ENCODE results near the gene AJM1.
"Not testable (repeated sequence)": the region's sequence is repeated elsewhere in the genome, so short reads cannot be mapped to it uniquely, and the experiment has no call there.

Gene AJM1

GRCh38 chr9:136799854-136800657, 42.2 kb upstream of the AJM1 start:
- TF ChIP-seq POLR2AphosphoS5 (IDR thresholded peaks at IDR 0.05; ENCODE audit: low read depth) (peak; percentile 76), CTCF (IDR thresholded peaks at IDR 0.05; ENCODE audit: insufficient read depth, low read length) (no peak)
- Histone ChIP-seq H3K27ac (replicated peaks) (no peak overlapping the region), H3K27me3 (ENCODE audit: insufficient read depth, poor library complexity, severe bottlenecking) (peaks cover 16% of the 10 kb centered on the region), H3K4me3 (replicated peaks; ENCODE audit: insufficient read depth, low read length) (peak overlapping the region; percentile 37)
- peak; percentile 71 to 82 for DNase-seq (ENCODE audit: low read depth in 1 of 2, low spot score in 1 of 2)

- DNase-seq (ENCODE audit: low read depth in 1 of 2, low spot score in 1 of 2), result no peak
- Histone ChIP-seq H3K27me3 (ENCODE audit: insufficient read depth, poor library complexity, severe bottlenecking) (peaks cover 16% of the 10 kb centered on the region), H3K4me3 (replicated peaks; ENCODE audit: insufficient read depth, low read length) (no peak overlapping the region), H3K27ac (replicated peaks) (no peak overlapping the region)
- TF ChIP-seq SPI1 (IDR thresholded peaks at IDR 0.05; ENCODE audit: borderline replicate concordance, low read depth) (no peak), POLR2AphosphoS5 (IDR thresholded peaks at IDR 0.05; ENCODE audit: low read depth) (no peak), REST (IDR thresholded peaks at IDR 0.05; ENCODE audit: insufficient replicate concordance, low read depth) (no peak), CTCF (IDR thresholded peaks at IDR 0.05; ENCODE audit: insufficient read depth, low read length) (no peak), GABPA (IDR thresholded peaks at IDR 0.05; ENCODE audit: low read depth) (no peak)
These were observed 40.0 kb upstream of the AJM1 start for GRCh38 chr9:136802321-136802720.

GRCh38 chr9:136803009-136803550, 39.2 kb upstream of the AJM1 start:
- H3K27me3 ChIP-seq (ENCODE audit: insufficient read depth, poor library complexity, severe bottlenecking), result peaks cover 16% of the 10 kb centered on the region
- not testable (repeated sequence) for DNase-seq (ENCODE audit: low read depth in 1 of 2, low spot score in 1 of 2); H3K4me3 ChIP-seq (replicated peaks; ENCODE audit: insufficient read depth, low read length); H3K27ac ChIP-seq (replicated peaks)

GRCh38 chr9:136803551-136804508, 38.4 kb upstream of the AJM1 start:
- H3K27me3 ChIP-seq (ENCODE audit: insufficient read depth, poor library complexity, severe bottlenecking), result peaks cover 12% of the 10 kb centered on the region
- H3K27ac ChIP-seq (replicated peaks), result no peak overlapping the region
- no peak overlapping the region for H3K4me3 ChIP-seq (replicated peaks; ENCODE audit: insufficient read depth, low read length)
- TF ChIP-seq CTCF (IDR thresholded peaks at IDR 0.05; ENCODE audit: insufficient read depth, low read length) (no peak), REST (IDR thresholded peaks at IDR 0.05; ENCODE audit: insufficient replicate concordance, low read depth) (no peak), GABPA (IDR thresholded peaks at IDR 0.05; ENCODE audit: low read depth) (no peak), POLR2AphosphoS5 (IDR thresholded peaks at IDR 0.05; ENCODE audit: low read depth) (no peak), SPI1 (IDR thresholded peaks at IDR 0.05; ENCODE audit: borderline replicate concordance, low read depth) (no peak)
- no peak for DNase-seq (ENCODE audit: low read depth in 1 of 2, low spot score in 1 of 2)
